ENCODE measurements around the gene LAMTOR4. TPM values are rescaled to one million over a fixed set of nuclear protein-coding genes. Genes with fewer than 3 reads are reported as not detected.

The LAMTOR4 gene
- total RNA-seq, 1 donor from 2014 or later, result 106 TPM

GRCh38 chr7:100158229-100159098 is 9.7 kb downstream of the LAMTOR4 start, which contains the start of gene TRAPPC14:
Gene TRAPPC14, minus strand, starts transcription at chr7:100158723. Its CDS starts 224 bp downstream, at chr7:100158499.
- TF ChIP-seq CTCF (IDR thresholded peaks at IDR 0.05; ENCODE audit: unreplicated experiment), result no peak
- peak; percentile 82 for DNase-seq (ENCODE audit: low spot score, unreplicated experiment)
- H3K4me3 Mint-ChIP-seq (ENCODE audit: low read depth), result peak within 1 kb of the TSS; percentile 75
- H3K27ac Mint-ChIP-seq, result peak within 1 kb of the TSS; percentile 87
- H3K27me3 Mint-ChIP-seq, result peaks cover 3% of the 10 kb centered on the region
- no peaks in the 10 kb centered on the region for H3K9me3 Mint-ChIP-seq (ENCODE audit: low read depth)
- H3K4me1 Mint-ChIP-seq (ENCODE audit: low read depth), result peaks cover 9% of the 10 kb centered on the region
- peaks cover 6% of the 10 kb centered on the region for H3K36me3 Mint-ChIP-seq (ENCODE audit: insufficient read depth)

- Mint-ChIP-seq H3K4me3 (ENCODE audit: low read depth) (peak overlapping the region; percentile 75), H3K27ac (peak overlapping the region; percentile 87), H3K36me3 (ENCODE audit: insufficient read depth) (peaks cover 4% of the 10 kb centered on the region), H3K27me3 (peaks cover 3% of the 10 kb centered on the region), H3K9me3 (ENCODE audit: low read depth) (no peaks in the 10 kb centered on the region), H3K4me1 (ENCODE audit: low read depth) (peaks cover 9% of the 10 kb centered on the region)
- peak; percentile 12 for TF ChIP-seq CTCF (IDR thresholded peaks at IDR 0.05; ENCODE audit: unreplicated experiment)
- no peak for DNase-seq (ENCODE audit: low spot score, unreplicated experiment)
Observed at GRCh38 chr7:100159099-100159623, 10.4 kb downstream of the LAMTOR4 start.

GRCh38 chr7:100160067-100160466 is 11.3 kb downstream of the LAMTOR4 start:
- Mint-ChIP-seq H3K27ac (no peak overlapping the region), H3K36me3 (ENCODE audit: insufficient read depth) (peaks cover 3% of the 10 kb centered on the region), H3K9me3 (ENCODE audit: low read depth) (no peaks in the 10 kb centered on the region), H3K4me1 (ENCODE audit: low read depth) (peaks cover 9% of the 10 kb centered on the region), H3K27me3 (peaks cover 3% of the 10 kb centered on the region), H3K4me3 (ENCODE audit: low read depth) (peak overlapping the region; percentile 75)
- no peak for TF ChIP-seq CTCF (IDR thresholded peaks at IDR 0.05; ENCODE audit: unreplicated experiment)
- DNase-seq (ENCODE audit: low spot score, unreplicated experiment), result no peak

- Mint-ChIP-seq H3K27me3 (peaks cover 26% of the 10 kb centered on the region), H3K4me3 (ENCODE audit: low read depth) (no peak overlapping the region), H3K4me1 (ENCODE audit: low read depth) (peaks cover 21% of the 10 kb centered on the region), H3K27ac (no peak overlapping the region), H3K9me3 (ENCODE audit: low read depth) (no peaks in the 10 kb centered on the region), H3K36me3 (ENCODE audit: insufficient read depth) (no peaks in the 10 kb centered on the region)
- no peak for DNase-seq (ENCODE audit: low spot score, unreplicated experiment)
- no peak for TF ChIP-seq CTCF (IDR thresholded peaks at IDR 0.05; ENCODE audit: unreplicated experiment)
Observed at GRCh38 chr7:100163006-100163531, 14.4 kb downstream of the LAMTOR4 start.

GRCh38 chr7:100163871-100164270 is 15.2 kb downstream of the LAMTOR4 start:
- no peak overlapping the region for H3K27ac Mint-ChIP-seq

More at GRCh38 chr7:100163871-100164270, 15.2 kb downstream of the LAMTOR4 start:
- Mint-ChIP-seq H3K4me1 (ENCODE audit: low read depth) (peaks cover 27% of the 10 kb centered on the region), H3K4me3 (ENCODE audit: low read depth) (no peak overlapping the region), H3K9me3 (ENCODE audit: low read depth) (no peaks in the 10 kb centered on the region), H3K27me3 (peaks cover 34% of the 10 kb centered on the region), H3K36me3 (ENCODE audit: insufficient read depth) (no peaks in the 10 kb centered on the region)
- no peak for DNase-seq (ENCODE audit: low spot score, unreplicated experiment)
- no peak for TF ChIP-seq CTCF (IDR thresholded peaks at IDR 0.05; ENCODE audit: unreplicated experiment)
